TTC549 (cell line): Measurements from ENCODE around the gene RSKR.
"Not testable (repeated sequence)": the region's sequence is repeated elsewhere in the genome, so short reads cannot be mapped to it uniquely, and the experiment has no call there.

Source experiments
- FAIRE-seq: peaks from 2 replicates; lab custom pipeline; 2012; peaks lifted over from hg19 to GRCh38; lab: Jason Lieb, UNC

RSKR gene

GRCh38 chr17:28577466-28577824 lies 36.5 kb downstream of the RSKR start:
- no peak for FAIRE-seq

GRCh38 chr17:28576758-28577465 lies 37.1 kb downstream of the RSKR start, which contains the start of gene ALDOC:
TSS of gene ALDOC (minus strand) at chr17:28576895. CDS start at chr17:28575532, 1,363 bp downstream.
- FAIRE-seq, result no peak

- FAIRE-seq, result not testable (repeated sequence)
These were observed 38.0 kb downstream of the RSKR start for GRCh38 chr17:28576016-28576415.

GRCh38 chr17:28575126-28575795 lies 38.7 kb downstream of the RSKR start:
- FAIRE-seq, result no peak

GRCh38 chr17:28574526-28574925 lies 39.5 kb downstream of the RSKR start:
- FAIRE-seq, result no peak

- no peak for FAIRE-seq
These were observed 40.0 kb downstream of the RSKR start for GRCh38 chr17:28573966-28574480.

GRCh38 chr17:28573521-28573920 lies 40.5 kb downstream of the RSKR start:
- no peak for FAIRE-seq

- FAIRE-seq, result no peak
These were observed 41.0 kb downstream of the RSKR start for GRCh38 chr17:28573040-28573380.

GRCh38 chr17:28572259-28573039 lies 41.5 kb downstream of the RSKR start:
- no peak for FAIRE-seq

GRCh38 chr17:28571361-28572122 lies 42.4 kb downstream of the RSKR start, which contains the start of gene PIGS:
TSS of gene PIGS (minus strand) at chr17:28571524. CDS start at chr17:28571496, 28 bp downstream.
- no peak for FAIRE-seq

- no peak for FAIRE-seq
These were observed 43.1 kb downstream of the RSKR start for GRCh38 chr17:28570716-28571360.

- FAIRE-seq, result no peak
These were observed 44.5 kb downstream of the RSKR start for GRCh38 chr17:28569446-28569845.

GRCh38 chr17:28567604-28568003 lies 46.4 kb downstream of the RSKR start:
- FAIRE-seq, result no peak

- no peak for FAIRE-seq
These were observed 50.5 kb downstream of the RSKR start for GRCh38 chr17:28563475-28563874.
